GM15510 (cell line): Measurements from ENCODE around the gene MARK4.

Source experiments
- POLR2A ChIP-seq: IDR thresholded peaks from 3 replicates; pipeline ENCODE4 v1.6.1; 2011; ENCODE audit warnings: borderline replicate concordance; ENCODE audit not compliant: insufficient read length; ENCODE audit errors: extremely low read depth

The MARK4 gene

DNA sequence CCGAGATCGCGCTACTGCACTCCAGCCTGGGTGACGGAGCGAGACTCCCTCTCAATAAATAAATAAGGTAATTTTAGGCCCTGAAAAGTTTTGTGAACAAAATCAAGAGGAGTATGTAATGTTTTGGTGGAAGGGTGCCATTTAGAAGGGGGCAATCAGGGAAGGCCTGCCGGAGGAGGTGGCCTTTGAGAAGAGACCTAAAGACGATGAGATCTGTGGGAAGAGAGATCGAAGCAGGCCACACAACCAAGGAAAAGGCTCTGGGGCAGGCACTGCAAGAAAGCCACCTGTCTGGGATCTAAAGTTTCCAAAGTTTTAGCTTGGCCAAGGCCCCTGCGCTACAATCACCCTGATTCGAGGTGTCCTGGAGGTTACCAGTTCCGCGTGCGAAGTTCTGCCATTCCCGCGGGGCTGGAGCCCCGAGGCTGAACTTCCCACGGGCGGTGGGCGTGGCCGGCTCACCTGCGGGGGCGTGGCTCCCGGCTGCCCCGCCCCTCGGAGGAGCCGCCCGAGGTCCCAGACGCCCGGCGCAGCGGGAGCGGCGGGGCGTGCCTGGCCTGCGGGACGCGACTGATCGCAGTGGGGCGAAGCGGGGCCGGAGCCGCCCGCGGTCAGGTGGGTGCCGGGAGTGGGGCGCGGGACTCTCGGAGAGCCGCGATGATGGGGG is 89.3 kb downstream of the MARK4 start, which contains the start of gene KLC3:
Gene KLC3 (plus strand): TSS at position 519 of the 667 bp plus-strand sequence. CDS start 4,792 bp downstream, outside the sequence.
- TF ChIP-seq POLR2A = no peak

DNA sequence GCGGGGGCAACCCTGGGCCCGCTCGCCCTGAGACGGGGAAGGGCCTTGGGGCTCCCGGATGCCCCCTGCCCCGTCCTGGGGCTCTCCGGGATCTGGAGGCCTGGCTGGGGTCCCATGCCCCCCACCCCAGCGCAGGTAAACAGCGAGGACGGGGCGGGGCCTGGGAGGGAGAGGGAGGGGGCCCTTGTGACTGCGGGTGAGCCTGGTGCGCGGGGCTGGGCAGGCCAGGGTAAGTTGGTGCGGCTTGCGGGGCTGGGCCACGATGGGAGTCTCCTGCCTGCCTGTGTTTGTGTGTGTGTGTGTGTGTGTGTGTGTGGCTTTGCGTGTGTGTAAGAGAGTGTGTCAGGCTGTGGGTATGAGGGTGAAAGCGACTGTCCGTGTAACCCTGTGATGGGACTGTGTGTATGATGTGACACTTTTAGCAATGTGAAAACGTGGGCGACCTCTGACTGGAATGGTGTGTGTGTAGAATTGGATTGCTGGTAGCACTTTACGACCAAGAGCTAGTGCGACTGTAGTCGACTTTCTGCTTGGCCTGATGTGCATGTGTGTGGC is 89.9 kb downstream of the MARK4 start:
- TF ChIP-seq POLR2A = no peak

DNA sequence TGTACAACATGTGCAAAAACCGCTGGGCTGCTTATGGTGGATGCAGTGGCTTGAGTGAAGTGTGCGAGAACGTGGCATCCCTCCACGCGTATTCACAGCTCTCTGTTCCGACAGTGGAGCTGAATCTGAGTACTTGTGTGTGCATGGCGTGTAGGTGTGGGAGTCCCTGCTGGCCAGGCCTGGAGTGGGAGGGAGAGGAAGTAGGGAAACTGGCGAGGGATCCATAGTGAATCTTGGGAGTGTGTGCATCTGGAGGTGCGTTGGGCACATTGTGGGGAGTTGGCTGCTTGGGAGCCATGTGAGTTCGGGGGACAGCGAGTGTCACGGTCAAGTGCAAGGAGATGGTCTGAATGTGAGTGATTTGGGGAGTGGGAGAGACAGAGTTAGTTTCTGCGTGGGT is 91.8 kb downstream of the MARK4 start:
- TF ChIP-seq POLR2A = no peak

DNA sequence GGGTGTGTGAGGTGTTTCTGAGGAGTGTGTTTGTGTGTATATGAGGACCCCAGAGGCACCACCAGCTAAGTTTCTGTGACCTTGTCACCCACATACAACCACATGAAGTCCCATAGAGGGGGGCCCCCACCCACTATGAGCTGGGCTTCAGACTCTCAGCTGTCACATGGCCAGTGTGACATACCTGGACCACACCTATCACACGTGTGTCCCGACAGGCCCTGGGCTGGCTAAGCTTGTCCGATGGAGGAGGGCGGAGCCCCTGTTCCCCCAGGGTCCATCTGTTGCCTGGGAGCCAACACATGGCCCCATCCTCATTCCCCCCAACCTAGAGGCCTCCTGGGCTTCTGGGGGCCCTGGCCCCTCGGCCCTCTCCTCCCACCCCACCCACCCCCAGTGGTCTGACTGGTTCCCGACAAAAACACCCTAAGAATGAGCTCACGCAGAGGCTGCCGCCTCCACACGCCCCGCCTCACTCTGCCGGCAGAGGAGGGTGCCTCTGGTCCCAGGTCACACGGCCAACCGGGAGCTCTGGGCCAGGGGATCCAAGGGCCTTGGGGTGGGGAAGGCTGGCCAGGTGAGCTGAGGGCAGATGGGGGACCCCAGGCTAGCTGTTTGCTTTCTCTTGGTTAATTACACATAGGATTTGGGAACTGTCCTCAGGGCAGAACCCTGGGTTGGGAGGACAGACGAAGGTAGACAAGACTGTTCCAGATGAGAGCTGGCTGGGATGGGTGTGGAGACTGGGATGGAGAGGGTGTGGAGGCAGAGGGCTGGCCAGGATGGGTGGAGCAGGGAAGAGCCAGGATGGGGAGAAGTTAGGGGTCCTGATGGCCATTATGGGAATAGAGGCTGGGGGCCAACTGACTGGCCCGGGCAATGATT is 93.8 kb downstream of the MARK4 start:
- no peak for TF ChIP-seq POLR2A

DNA sequence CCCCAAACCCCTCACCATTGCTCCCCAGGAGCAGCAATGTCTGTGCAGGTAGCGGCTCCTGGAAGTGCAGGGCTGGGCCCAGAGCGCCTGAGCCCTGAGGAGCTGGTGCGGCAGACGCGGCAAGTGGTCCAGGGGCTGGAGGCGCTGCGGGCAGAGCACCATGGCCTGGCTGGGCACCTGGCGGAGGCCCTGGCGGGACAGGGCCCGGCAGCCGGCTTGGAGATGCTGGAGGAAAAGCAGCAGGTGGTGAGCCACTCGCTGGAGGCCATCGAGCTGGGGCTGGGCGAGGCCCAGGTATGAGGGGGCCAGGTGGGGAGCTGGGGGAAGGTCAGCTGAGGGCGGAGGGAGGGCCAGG is 94.4 kb downstream of the MARK4 start:
- TF ChIP-seq POLR2A = no peak

DNA sequence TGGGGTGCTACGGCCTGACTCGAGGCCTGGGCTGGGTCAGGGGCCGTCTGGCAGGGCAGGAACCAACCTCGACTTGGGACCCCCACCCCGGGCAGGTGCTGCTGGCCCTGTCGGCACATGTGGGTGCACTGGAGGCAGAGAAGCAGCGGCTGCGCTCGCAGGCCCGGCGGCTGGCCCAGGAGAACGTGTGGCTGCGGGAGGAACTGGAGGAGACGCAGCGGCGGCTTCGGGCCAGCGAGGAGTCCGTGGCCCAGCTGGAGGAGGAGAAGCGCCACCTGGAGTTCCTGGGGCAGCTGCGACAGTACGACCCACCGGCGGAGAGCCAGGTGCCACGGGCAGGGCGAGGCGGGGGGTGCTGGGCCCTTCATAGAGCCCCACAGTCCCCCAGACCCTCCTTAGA is 95.4 kb downstream of the MARK4 start:
- no peak for TF ChIP-seq POLR2A

DNA sequence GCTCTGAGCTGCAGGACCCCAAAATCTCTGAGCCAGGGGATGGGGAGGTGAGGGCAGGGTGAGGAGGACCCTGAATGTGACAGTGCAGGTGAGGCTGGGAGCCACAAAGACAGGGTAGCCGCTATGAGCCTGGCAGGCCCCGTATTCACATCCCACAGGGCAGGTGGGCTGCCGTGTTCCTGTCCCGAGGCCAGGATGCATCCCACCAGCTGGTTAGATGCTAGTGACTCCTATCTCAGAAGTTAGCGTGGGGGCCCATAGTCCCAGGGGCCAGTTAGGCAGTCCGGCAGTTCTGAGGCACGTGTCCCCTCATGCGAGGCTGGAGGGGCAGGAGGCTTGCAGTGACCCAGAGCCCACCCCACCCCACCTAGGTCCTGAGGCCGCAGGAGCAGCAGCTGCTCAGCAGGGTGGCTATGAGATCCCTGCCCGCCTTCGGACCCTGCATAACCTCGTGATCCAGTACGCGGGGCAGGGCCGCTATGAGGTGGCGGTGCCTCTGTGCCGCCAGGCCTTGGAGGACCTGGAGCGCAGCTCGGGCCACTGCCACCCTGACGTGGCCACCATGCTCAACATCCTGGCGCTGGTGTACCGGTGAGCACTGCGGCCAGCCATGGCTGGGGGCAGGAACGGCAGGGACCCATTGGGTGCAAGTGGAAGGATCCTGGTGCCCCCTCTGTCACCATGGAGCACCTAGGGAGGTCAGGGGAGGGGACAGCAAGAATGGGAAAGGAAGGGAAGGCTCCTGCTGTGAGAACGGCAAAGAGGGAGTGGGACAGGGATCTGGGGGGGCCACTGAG is 96.7 kb downstream of the MARK4 start:
- no peak for TF ChIP-seq POLR2A

DNA sequence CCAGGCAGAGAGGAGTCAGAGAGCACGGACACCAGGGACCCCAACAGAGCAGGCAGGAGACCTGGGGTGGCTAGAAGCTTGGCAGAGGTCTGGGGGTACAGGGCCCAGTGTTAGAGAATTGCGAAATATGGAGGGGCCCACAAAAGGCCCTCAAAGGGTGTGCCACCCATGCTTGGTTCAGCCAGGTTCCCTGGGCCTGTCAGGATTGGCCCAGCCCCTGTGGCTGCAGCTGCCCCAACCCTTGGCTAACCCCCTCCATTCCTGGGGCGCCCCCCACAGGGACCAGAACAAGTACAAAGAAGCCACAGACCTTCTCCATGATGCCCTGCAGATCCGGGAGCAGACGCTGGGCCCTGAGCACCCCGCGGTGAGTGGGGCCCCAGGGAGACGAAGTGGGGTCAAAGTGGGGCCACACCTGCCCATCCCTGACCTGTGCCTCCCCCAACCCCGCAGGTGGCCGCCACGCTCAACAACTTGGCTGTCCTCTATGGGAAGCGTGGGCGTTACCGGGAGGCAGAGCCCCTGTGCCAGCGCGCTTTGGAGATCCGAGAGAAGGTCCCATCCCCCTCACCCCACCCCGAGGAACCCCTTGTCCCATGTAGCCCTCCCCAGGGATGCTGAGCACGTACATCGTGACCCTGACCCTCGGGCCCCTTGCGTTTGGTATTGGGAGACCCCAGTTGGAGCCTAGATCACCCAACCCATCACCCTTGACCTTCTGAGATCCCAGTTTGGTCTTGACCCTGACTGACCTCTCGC is 97.5 kb downstream of the MARK4 start:
- no peak for TF ChIP-seq POLR2A

DNA sequence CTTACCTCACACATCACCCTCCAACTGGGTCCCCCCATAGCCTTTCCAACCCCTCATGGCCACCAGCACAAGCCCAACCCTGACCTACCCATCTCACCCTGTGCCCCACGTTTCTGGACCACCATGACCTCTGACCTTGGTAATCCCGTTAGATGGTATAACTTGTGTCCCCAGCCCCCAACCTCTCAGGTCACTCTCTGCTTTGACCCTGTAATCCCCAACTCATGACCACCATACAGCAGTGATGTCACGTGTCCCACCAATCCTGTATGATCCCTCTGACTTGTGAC is 98.0 kb downstream of the MARK4 start:
- TF ChIP-seq POLR2A = no peak

DNA sequence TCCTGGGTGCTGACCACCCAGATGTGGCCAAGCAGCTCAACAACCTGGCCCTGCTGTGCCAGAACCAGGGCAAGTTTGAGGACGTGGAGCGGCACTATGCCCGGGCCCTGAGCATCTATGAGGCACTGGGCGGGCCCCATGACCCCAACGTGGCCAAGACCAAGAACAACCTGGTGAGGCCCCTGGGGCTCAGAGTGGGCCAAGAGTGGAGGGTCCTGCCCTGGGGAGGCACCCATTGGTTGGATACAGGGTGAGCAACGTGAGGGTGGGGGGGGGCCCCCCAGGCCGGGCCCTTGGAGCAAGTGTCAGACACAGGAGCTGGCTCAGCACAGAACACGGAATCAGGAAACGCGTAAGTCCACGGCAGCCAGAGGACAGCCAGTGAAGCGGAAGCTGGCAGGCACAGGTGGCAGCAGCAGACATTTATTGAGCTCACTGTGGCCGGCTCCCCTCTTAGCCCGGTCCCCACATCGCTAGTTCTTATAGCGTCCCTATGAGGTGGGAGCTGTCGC is 98.4 kb downstream of the MARK4 start:
- TF ChIP-seq POLR2A = no peak

DNA sequence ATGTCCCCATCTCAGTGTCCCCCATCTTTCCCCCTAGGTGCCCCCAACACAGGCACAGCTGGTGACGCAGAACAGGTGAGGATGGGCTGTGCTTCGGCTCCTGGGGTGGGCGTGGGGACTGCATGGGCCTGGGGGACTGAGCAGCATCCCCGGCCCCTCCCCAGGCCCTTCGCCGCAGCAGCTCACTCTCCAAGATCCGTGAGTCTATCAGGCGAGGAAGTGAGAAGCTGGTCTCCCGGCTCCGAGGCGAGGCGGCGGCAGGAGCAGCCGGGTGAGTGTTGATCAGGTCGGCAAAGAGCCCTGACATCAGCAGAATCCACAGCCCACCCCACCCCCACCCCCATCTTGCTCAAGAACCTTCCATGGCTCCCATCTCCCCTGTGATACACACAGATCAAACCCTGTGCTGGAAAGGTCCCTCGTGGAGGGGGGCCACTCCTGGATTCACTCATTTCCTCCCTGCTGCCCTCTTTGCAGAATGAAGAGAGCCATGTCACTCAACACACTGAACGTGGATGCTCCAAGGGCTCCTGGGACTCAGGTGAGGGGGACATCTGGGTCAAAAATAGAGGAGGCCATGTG is 99.5 kb downstream of the MARK4 start:
- no peak for TF ChIP-seq POLR2A

DNA sequence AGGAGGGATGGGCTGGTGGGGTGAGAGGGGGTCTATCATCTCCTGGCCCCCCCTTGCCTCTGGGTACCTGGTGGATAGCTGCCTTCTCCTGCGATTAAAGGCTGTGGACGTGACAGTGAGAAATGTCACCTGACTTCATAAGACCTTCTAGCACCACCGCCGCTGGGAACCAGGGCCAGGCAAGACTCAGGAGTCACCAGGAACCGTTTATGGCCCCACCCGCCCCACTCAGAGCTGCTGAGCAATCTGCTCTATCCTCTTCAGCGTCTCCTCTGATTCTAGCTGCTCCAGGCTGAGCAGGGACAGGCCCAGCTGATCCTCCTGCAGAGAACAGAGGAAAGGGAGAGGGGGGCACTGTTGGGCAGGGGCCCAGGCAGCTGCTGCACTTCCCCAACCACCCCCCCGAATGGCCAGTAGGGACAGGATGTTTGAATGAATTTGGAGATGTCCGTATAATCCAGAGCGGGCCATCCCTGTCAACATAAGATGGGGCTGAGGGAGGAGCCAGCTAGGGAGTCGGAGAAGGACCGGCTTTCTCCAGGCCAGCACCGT is 100.4 kb downstream of the MARK4 start:
- TF ChIP-seq POLR2A = no peak

DNA sequence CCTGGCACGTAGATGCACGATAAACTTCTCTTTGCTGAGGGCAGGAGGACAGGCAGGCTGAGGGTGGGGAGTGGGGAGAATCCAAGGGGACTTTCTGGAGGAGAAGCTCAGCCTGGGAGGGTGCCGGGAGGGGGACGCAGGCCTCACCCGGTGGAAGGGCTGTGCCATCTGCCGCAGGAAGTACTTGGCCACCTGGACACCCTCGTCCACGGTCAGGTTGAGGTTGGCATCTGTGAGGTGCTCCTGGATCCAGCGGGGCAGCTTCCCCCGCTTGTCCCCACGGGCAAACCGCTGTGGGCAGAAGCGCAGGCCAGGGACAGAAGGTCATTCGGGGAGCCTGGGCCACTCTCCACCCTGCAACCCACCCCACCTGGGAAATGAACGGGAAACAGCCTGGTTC is 101.0 kb downstream of the MARK4 start:
- no peak for TF ChIP-seq POLR2A
